HepG2 (cell line): Measurements from ENCODE around the gene POMT1. TPM values are rescaled to one million over a fixed set of nuclear protein-coding genes. Genes with fewer than 3 reads are reported as not detected.
A peak's percentile ranks its signal among the peaks of the same experiment; 100 is the strongest.

Experiments
- FOXP4 ChIP-seq: sonication (generic); formaldehyde crosslinking; IDR thresholded peaks from 2 replicates; pipeline ENCODE4 v1.4.0; 2020; ENCODE audit warnings: missing genetic modification reagents
- GMEB1 ChIP-seq: sonication (generic); formaldehyde crosslinking; IDR thresholded peaks from 2 replicates; pipeline ENCODE4 v1.5.1; 2020; ENCODE audit warnings: missing genetic modification reagents, mild to moderate bottlenecking, borderline replicate concordance
- HOXA7 ChIP-seq: sonication (generic); formaldehyde crosslinking; IDR thresholded peaks from 2 replicates; pipeline ENCODE4 v1.8.1; 2022; ENCODE audit warnings: mild to moderate bottlenecking, missing genetic modification reagents, moderate library complexity
- ISL2 ChIP-seq: sonication (generic); formaldehyde crosslinking; IDR thresholded peaks from 2 replicates; pipeline ENCODE4 v1.5.0; 2020; ENCODE audit warnings: missing genetic modification reagents
- MXD4 ChIP-seq: IDR thresholded peaks from 2 replicates; pipeline ENCODE4 v1.6.1; 2016; ENCODE audit warnings: mild to moderate bottlenecking, missing biosample characterization, missing genetic modification reagents
- RFX3 ChIP-seq: IDR thresholded peaks from 2 replicates; pipeline ENCODE4 v1.6.1; 2016; ENCODE audit warnings: missing biosample characterization, missing genetic modification reagents
- RNF219 ChIP-seq: sonication (generic); formaldehyde crosslinking; IDR thresholded peaks from 2 replicates; pipeline ENCODE4 v1.5.0; 2020; ENCODE audit warnings: mild to moderate bottlenecking, missing genetic modification reagents
- SMAD3 ChIP-seq: sonication (generic); formaldehyde crosslinking; IDR thresholded peaks from 2 replicates; pipeline ENCODE4 v1.4.0; 2020; ENCODE audit warnings: missing genetic modification reagents
- XBP1 ChIP-seq: sonication (generic); formaldehyde crosslinking; IDR thresholded peaks from 2 replicates; pipeline ENCODE4 v1.5.0; 2020; ENCODE audit warnings: missing genetic modification reagents
- ZBTB3 ChIP-seq: sonication (generic); formaldehyde crosslinking; IDR thresholded peaks from 2 replicates; pipeline ENCODE4 v1.4.0; 2020; ENCODE audit warnings: low read depth, mild to moderate bottlenecking, moderate library complexity, missing genetic modification reagents, borderline replicate concordance
- ZBTB7B ChIP-seq: sonication (generic); formaldehyde crosslinking; IDR thresholded peaks from 2 replicates; pipeline ENCODE4 v1.4.0; 2020; ENCODE audit warnings: missing genetic modification reagents
- ZFP90 ChIP-seq: sonication (generic); formaldehyde crosslinking; IDR thresholded peaks from 2 replicates; pipeline ENCODE4 v1.8.0; 2022; ENCODE audit warnings: missing genetic modification reagents, mild to moderate bottlenecking, inconsistent platforms, borderline replicate concordance
- ZMAT5 ChIP-seq: sonication (generic); formaldehyde crosslinking; IDR thresholded peaks from 2 replicates; pipeline ENCODE4 v1.5.0; 2020; ENCODE audit warnings: mild to moderate bottlenecking, low read depth, missing genetic modification reagents, borderline replicate concordance
- ZNF280D ChIP-seq: sonication (generic); formaldehyde crosslinking; IDR thresholded peaks from 2 replicates; pipeline ENCODE4 v1.5.1; 2020; ENCODE audit warnings: mild to moderate bottlenecking, missing genetic modification reagents
- ZNF329 ChIP-seq: sonication (generic); formaldehyde crosslinking; IDR thresholded peaks from 2 replicates; pipeline ENCODE4 v1.9.0; 2021; ENCODE audit warnings: low read depth, mild to moderate bottlenecking, missing genetic modification reagents
- ZNF414 ChIP-seq: sonication (generic); formaldehyde crosslinking; IDR thresholded peaks from 2 replicates; pipeline ENCODE4 v1.5.0; 2020; ENCODE audit warnings: missing genetic modification reagents
- ZNF567 ChIP-seq: sonication (generic); formaldehyde crosslinking; IDR thresholded peaks from 2 replicates; pipeline ENCODE4 v1.8.1; 2023; ENCODE audit warnings: mild to moderate bottlenecking, missing genetic modification reagents, borderline replicate concordance
- ZNF816 ChIP-seq: sonication (generic); formaldehyde crosslinking; IDR thresholded peaks from 2 replicates; pipeline ENCODE4 v1.8.0; 2022; ENCODE audit warnings: missing genetic modification reagents, mild to moderate bottlenecking, borderline replicate concordance
- polyA plus RNA-seq, 8 experiments: library from polyadenylated mRNA; depleted of rRNA in 3 of 8; stranded (reverse) in 7 of 8; unstranded in 1 of 8; fragments of >200 nt; fragmentation: Illumina TruSeq in 4 of 8; extraction: Trizol in 4 of 8; gene quantifications; 2 replicates each; pipeline versions ENCODE4 v1.2.1 to v1.2.3, GENCODE V29; 2011 to 2016; ENCODE audit warnings: low read depth in 4 of 8, missing spikeins in 1 of 8, mixed read lengths in 1 of 8; ENCODE audit not compliant: insufficient read depth in 1 of 8
- total RNA-seq, 5 experiments: library from RNA; depleted of rRNA; stranded (reverse); fragments of >200 nt; fragmentation: Illumina TruSeq; extraction: Trizol; gene quantifications; 2 replicates each; pipeline ENCODE4 v1.2.3, GENCODE V29; 2016; ENCODE audit warnings: low read depth in 1 of 5

The POMT1 gene
- total and polyA plus RNA-seq, 2 of the 13 experiments (the other 11 are each of a cell fraction or from before 2014, with no cell fraction given) = 21.6 to 22.7 TPM

- TF ChIP-seq ZNF816 (peak; percentile 35; the same call in 1 of the 2 replicates), ZNF280D (no peak), ZNF414 (CRISPR knock-in tag) (0 out of 2 replicates have a peak, but pooled peaks have one; percentile 77), ZMAT5 (no peak), ZNF567 (CRISPR knock-in tag) (peak; percentile 93), RFX3 (CRISPR knock-in tag) (no peak), SMAD3 (no peak), FOXP4 (CRISPR knock-in tag) (peak; percentile 43; the same call in 1 of the 2 replicates), GMEB1 (CRISPR knock-in tag) (peak; percentile 63), XBP1 (CRISPR knock-in tag) (no peak), HOXA7 (no peak), MXD4 (CRISPR knock-in tag) (peak; percentile 82), ZNF329 (CRISPR knock-in tag) (no peak), ISL2 (CRISPR knock-in tag) (peak; percentile 62), RNF219 (CRISPR knock-in tag) (no peak), ZFP90 (peak; percentile 85; the same call in 1 of the 2 replicates), ZBTB7B (CRISPR knock-in tag) (peak; percentile 77), ZBTB3 (CRISPR knock-in tag) (no peak)
Observed at GRCh38 chr9:131502781-131503625, at the start of gene POMT1 (continued).
